HepG2 (cell line): ENCODE data around the gene FABP1. TPM values are rescaled to one million over a fixed set of nuclear protein-coding genes. Genes with fewer than 3 reads are reported as not detected.

Experiments used
- ASH2L ChIP-seq: fragments of 300-600, 200-600 bp; sonication (generic); IDR thresholded peaks from 2 replicates; pipeline ENCODE4 v1.7.0; 2017; ENCODE audit warnings: low read depth, mild to moderate bottlenecking, moderate library complexity, mixed read lengths, low read length; ENCODE audit not compliant: insufficient read length
- ATF7-NPFF ChIP-seq: sonication (generic); formaldehyde crosslinking; IDR thresholded peaks from 2 replicates; pipeline ENCODE4 v1.8.1; 2023; ENCODE audit warnings: mild to moderate bottlenecking, low read depth, missing genetic modification reagents, moderate library complexity
- CHD2 ChIP-seq: IDR thresholded peaks from 2 replicates; pipeline ENCODE4 v1.6.1; 2011; ENCODE audit warnings: low read depth, low read length, improper control_type of control experiment
- HIVEP1 ChIP-seq: sonication (generic); formaldehyde crosslinking; IDR thresholded peaks from 2 replicates; pipeline ENCODE4 v1.4.0; 2020; ENCODE audit warnings: mild to moderate bottlenecking, missing genetic modification reagents
- HMGA1 ChIP-seq: sonication (generic); formaldehyde crosslinking; conservative IDR thresholded peaks from 2 replicates; pipeline ENCODE4 v1.4.0; 2020; ENCODE audit warnings: missing genetic modification reagents
- PRMT3 ChIP-seq: sonication (generic); formaldehyde crosslinking; IDR thresholded peaks from 2 replicates; pipeline ENCODE4 v1.8.1; 2022; ENCODE audit warnings: low read depth, mild to moderate bottlenecking, moderate library complexity, missing genetic modification reagents, borderline replicate concordance
- RBM22 ChIP-seq: fragments of 200-400 bp; formaldehyde crosslinking; optimal IDR thresholded peaks from 2 replicates; pipeline ENCODE3; 2017; ENCODE audit warnings: mild to moderate bottlenecking, low read length, moderate library complexity
- SALL2 ChIP-seq: sonication (generic); formaldehyde crosslinking; IDR thresholded peaks from 2 replicates; pipeline ENCODE4 v1.8.1; 2023; ENCODE audit warnings: mild to moderate bottlenecking, missing genetic modification reagents, inconsistent platforms
- SMAD1 ChIP-seq: sonication (generic); formaldehyde crosslinking; IDR thresholded peaks from 2 replicates; pipeline ENCODE4 v1.4.0; 2020; ENCODE audit warnings: missing genetic modification reagents, low read depth, mild to moderate bottlenecking, borderline replicate concordance
- YEATS4 ChIP-seq: sonication (generic); formaldehyde crosslinking; IDR thresholded peaks from 2 replicates; pipeline ENCODE4 v1.4.0; 2020; ENCODE audit warnings: missing genetic modification reagents, borderline replicate concordance
- ZNF235 ChIP-seq: sonication (generic); formaldehyde crosslinking; IDR thresholded peaks from 2 replicates; pipeline ENCODE4 v1.8.1; 2023; ENCODE audit warnings: mild to moderate bottlenecking, missing genetic modification reagents, borderline replicate concordance
- ZNF331 ChIP-seq: sonication (generic); formaldehyde crosslinking; IDR thresholded peaks from 2 replicates; pipeline ENCODE4 v1.4.0; 2020; ENCODE audit warnings: missing genetic modification reagents
- ZNF44 ChIP-seq: sonication (generic); formaldehyde crosslinking; IDR thresholded peaks from 2 replicates; pipeline ENCODE4 v1.5.1; 2020; ENCODE audit warnings: mild to moderate bottlenecking, missing genetic modification reagents
- ZNF530 ChIP-seq: sonication (generic); formaldehyde crosslinking; IDR thresholded peaks from 2 replicates; pipeline ENCODE4 v1.5.0; 2020; ENCODE audit warnings: low read depth, mild to moderate bottlenecking, missing genetic modification reagents
- ZNF577 ChIP-seq: sonication (generic); formaldehyde crosslinking; IDR thresholded peaks from 2 replicates; pipeline ENCODE4 v1.4.0; 2020; ENCODE audit warnings: mild to moderate bottlenecking, low read depth, missing genetic modification reagents, borderline replicate concordance
- ZNF660 ChIP-seq: sonication (generic); formaldehyde crosslinking; IDR thresholded peaks from 2 replicates; pipeline ENCODE4 v1.5.1; 2020; ENCODE audit warnings: mild to moderate bottlenecking, low read depth, missing genetic modification reagents, borderline replicate concordance
- ZNF746 ChIP-seq: sonication (generic); formaldehyde crosslinking; IDR thresholded peaks from 2 replicates; pipeline ENCODE4 v1.8.0; 2022; ENCODE audit warnings: mild to moderate bottlenecking, missing genetic modification reagents
- ZNF747 ChIP-seq: sonication (generic); formaldehyde crosslinking; IDR thresholded peaks from 2 replicates; pipeline ENCODE4 v1.8.1; 2023; ENCODE audit warnings: missing genetic modification reagents, mild to moderate bottlenecking, borderline replicate concordance
- ZNF883 ChIP-seq: sonication (generic); formaldehyde crosslinking; IDR thresholded peaks from 2 replicates; pipeline ENCODE4 v1.5.1; 2020; ENCODE audit warnings: mild to moderate bottlenecking, missing genetic modification reagents; ENCODE audit errors: not compliant biosample characterization
- polyA plus RNA-seq, 8 experiments: library from polyadenylated mRNA; depleted of rRNA in 3 of 8; stranded (reverse) in 7 of 8; unstranded in 1 of 8; fragments of >200 nt; fragmentation: Illumina TruSeq in 4 of 8; extraction: Trizol in 4 of 8; gene quantifications; 2 replicates each; pipeline versions ENCODE4 v1.2.1 to v1.2.3, GENCODE V29; 2011 to 2016; ENCODE audit warnings: low read depth in 4 of 8, missing spikeins in 1 of 8, mixed read lengths in 1 of 8; ENCODE audit not compliant: insufficient read depth in 1 of 8
- total RNA-seq, 5 experiments: library from RNA; depleted of rRNA; stranded (reverse); fragments of >200 nt; fragmentation: Illumina TruSeq; extraction: Trizol; gene quantifications; 2 replicates each; pipeline ENCODE4 v1.2.3, GENCODE V29; 2016; ENCODE audit warnings: low read depth in 1 of 5
- TF ChIP-seq, protein P1 (sequence below), 2 experiments: fragments of 450-650 bp in 1 of 2; sonication (generic) in 1 of 2; formaldehyde crosslinking; IDR thresholded peaks; 2 replicates each; pipeline versions ENCODE4 v1.5.0 to v1.8.0; 2020 to 2022; ENCODE audit warnings: mild to moderate bottlenecking in 1 of 2, missing genetic modification reagents in 1 of 2
- TF ChIP-seq, protein P2 (sequence below): sonication (generic); formaldehyde crosslinking; IDR thresholded peaks from 2 replicates; pipeline ENCODE4 v1.5.1; 2020; ENCODE audit warnings: mild to moderate bottlenecking, missing genetic modification reagents, moderate library complexity
- TF ChIP-seq, protein P3 (sequence below): sonication (generic); formaldehyde crosslinking; IDR thresholded peaks from 2 replicates; pipeline ENCODE4 v1.4.0; 2020; ENCODE audit warnings: mild to moderate bottlenecking, missing genetic modification reagents
- TF ChIP-seq, protein P4 (sequence below): IDR thresholded peaks from 2 replicates; pipeline ENCODE4 v1.6.1; 2016; ENCODE audit warnings: low read depth, control low read depth

Gene FABP1
- total and polyA plus RNA-seq, 2 of the 13 experiments (the other 11 are each of a cell fraction or from before 2014, with no cell fraction given), result 644 to 1,608 TPM

DNA sequence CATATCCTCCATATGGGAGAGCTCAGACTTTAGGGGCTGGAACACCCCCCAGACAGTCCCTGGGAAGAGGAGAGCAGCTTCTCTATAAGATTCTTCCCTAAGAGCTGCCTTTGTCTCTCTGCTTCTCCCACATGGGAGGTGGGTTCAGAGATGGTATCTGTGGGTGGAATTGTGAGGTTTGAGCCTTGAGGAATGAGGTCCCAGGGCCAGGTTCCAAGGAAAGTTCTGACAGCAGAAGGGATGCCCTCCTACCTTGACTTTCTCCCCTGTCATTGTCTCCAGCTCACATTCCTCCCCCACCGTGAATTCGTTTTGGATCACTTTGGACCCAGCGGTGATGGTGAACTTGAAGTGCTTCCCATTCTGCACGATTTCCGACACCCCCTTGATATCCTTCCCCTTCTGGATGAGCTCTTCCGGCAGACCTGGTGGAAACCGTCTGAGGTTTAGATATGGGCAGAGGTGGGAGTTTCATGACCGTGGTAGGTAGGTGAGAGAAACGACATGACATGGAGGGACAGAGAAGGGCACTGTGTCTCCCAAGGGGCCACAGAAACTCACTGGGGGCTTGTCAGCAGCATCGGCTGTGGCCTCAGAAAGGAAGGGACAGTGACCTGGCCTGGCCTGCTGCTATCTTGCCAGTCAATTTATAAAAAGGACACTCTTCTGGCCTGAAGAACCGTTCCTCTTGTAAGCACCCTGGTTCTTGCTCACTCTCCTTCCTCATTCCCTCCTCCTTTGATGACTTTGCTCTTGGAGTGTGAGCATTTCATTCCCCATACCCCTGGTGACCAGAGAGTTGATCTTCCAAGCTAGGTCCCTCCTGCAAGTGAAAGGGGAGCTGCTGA, 1.7 kb downstream of the FABP1 start (continued):
- TF ChIP-seq PRMT3 (CRISPR knock-in tag) (no peak), ZNF530 (CRISPR knock-in tag) (no peak), CHD2 (no peak), ZNF747 (0 out of 2 replicates have a peak, but pooled peaks have one; percentile 14), ZNF577 (CRISPR knock-in tag) (no peak), HIVEP1 (no peak), HMGA1 (CRISPR knock-in tag) (no peak), RBM22 (peak; percentile 15), ATF7-NPFF (CRISPR knock-in tag) (no peak), ZNF235 (CRISPR knock-in tag) (no peak), ASH2L (no peak), ZNF331 (CRISPR knock-in tag) (no peak), ZNF660 (CRISPR knock-in tag) (no peak), ZNF44 (CRISPR knock-in tag) (no peak), SMAD1 (CRISPR knock-in tag) (no peak), ZNF746 (no peak), ZNF883 (CRISPR knock-in tag) (no peak), SALL2 (CRISPR knock-in tag) (no peak), YEATS4 (CRISPR knock-in tag) (no peak)
- TF ChIP-seq, protein P1, sequence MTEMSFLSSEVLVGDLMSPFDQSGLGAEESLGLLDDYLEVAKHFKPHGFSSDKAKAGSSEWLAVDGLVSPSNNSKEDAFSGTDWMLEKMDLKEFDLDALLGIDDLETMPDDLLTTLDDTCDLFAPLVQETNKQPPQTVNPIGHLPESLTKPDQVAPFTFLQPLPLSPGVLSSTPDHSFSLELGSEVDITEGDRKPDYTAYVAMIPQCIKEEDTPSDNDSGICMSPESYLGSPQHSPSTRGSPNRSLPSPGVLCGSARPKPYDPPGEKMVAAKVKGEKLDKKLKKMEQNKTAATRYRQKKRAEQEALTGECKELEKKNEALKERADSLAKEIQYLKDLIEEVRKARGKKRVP (CRISPR knock-in tag; IDR thresholded peaks at IDR 0.05), result no peak
- TF ChIP-seq, protein P2, sequence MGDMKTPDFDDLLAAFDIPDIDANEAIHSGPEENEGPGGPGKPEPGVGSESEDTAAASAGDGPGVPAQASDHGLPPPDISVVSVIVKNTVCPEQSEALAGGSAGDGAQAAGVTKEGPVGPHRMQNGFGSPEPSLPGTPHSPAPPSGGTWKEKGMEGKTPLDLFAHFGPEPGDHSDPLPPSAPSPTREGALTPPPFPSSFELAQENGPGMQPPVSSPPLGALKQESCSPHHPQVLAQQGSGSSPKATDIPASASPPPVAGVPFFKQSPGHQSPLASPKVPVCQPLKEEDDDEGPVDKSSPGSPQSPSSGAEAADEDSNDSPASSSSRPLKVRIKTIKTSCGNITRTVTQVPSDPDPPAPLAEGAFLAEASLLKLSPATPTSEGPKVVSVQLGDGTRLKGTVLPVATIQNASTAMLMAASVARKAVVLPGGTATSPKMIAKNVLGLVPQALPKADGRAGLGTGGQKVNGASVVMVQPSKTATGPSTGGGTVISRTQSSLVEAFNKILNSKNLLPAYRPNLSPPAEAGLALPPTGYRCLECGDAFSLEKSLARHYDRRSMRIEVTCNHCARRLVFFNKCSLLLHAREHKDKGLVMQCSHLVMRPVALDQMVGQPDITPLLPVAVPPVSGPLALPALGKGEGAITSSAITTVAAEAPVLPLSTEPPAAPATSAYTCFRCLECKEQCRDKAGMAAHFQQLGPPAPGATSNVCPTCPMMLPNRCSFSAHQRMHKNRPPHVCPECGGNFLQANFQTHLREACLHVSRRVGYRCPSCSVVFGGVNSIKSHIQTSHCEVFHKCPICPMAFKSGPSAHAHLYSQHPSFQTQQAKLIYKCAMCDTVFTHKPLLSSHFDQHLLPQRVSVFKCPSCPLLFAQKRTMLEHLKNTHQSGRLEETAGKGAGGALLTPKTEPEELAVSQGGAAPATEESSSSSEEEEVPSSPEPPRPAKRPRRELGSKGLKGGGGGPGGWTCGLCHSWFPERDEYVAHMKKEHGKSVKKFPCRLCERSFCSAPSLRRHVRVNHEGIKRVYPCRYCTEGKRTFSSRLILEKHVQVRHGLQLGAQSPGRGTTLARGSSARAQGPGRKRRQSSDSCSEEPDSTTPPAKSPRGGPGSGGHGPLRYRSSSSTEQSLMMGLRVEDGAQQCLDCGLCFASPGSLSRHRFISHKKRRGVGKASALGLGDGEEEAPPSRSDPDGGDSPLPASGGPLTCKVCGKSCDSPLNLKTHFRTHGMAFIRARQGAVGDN (CRISPR knock-in tag), result no peak; the same call in 1 of the 2 replicates
- TF ChIP-seq, protein P3, sequence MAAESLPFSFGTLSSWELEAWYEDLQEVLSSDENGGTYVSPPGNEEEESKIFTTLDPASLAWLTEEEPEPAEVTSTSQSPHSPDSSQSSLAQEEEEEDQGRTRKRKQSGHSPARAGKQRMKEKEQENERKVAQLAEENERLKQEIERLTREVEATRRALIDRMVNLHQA (CRISPR knock-in tag), result no peak; the same call in 1 of the 2 replicates
- TF ChIP-seq, protein P4, sequence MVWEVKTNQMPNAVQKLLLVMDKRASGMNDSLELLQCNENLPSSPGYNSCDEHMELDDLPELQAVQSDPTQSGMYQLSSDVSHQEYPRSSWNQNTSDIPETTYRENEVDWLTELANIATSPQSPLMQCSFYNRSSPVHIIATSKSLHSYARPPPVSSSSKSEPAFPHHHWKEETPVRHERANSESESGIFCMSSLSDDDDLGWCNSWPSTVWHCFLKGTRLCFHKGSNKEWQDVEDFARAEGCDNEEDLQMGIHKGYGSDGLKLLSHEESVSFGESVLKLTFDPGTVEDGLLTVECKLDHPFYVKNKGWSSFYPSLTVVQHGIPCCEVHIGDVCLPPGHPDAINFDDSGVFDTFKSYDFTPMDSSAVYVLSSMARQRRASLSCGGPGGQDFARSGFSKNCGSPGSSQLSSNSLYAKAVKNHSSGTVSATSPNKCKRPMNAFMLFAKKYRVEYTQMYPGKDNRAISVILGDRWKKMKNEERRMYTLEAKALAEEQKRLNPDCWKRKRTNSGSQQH, result no peak
